NCI-H526 (cell line): ENCODE data around the gene FOXP1.

ENCODE experiments used
- DNase-seq, 2 experiments: peaks; one replicate each; lab custom pipeline; 2025; lab: John Stamatoyannopoulos, UW

Gene FOXP1

DNA sequence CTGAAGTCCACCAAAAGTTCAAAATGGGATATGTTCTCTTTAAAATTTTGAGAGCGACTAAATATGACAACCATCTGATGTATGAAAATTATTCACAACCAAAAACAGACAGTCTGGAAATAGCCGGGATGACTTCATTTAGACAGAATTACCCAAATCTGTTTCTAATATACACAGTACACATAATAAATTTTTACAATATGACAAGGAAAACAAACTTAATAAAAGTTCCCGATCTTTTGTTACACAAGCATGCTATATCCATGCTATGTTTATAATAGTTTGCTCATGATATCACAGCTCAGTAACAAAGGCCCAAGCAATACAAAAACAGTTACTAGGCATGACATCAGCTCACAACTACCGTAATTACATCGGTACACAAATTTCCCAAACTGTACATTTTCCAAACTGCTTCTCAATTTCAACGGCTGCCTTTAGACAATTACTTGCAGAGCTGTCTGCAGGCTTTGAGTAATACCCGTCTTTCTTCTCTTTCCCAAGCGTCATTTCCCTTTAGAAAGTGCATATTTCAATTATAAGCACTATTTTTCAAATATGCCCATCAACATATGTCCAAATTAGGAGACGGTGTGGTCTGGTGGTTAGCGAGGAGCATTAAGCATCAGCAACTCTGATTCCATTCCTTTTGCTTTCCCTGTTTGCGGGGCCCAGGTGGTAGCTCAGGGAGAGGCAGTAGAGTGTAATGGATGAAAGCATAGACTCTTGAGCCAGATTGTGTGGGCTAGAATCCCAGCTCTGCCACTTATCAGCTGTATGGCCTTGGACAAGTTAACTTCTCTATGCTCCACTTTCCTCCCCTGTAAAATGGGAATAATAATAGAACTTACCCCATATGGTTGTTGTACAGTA lies 481.2 kb downstream of the FOXP1 start:
- no peak for DNase-seq

DNA sequence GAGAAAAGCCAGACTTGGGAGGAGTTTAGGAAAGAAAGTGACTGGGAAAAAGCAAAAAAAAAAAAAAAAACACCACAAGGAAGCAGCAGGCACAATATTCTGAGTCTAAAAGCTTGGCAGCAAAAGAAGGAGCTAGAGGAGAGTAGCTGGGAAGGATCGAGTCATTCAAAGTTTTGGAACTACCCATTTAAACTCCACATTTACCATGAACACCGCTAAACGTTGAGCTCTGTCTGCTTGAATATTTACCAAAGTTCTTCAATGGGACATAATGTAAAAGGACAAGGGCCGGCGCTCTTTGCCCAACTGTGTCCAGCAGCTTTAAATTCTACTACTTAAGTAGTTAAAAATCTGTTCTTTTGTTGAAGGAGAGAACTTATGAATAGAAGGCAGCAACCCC lies 481.9 kb downstream of the FOXP1 start:
- DNase-seq = no peak

- DNase-seq = no peak
These were observed 482.5 kb downstream of the FOXP1 start for GRCh38 chr3:71101014-71101413.

GRCh38 chr3:71099997-71100719 lies 483.4 kb downstream of the FOXP1 start:
- DNase-seq = no peak

GRCh38 chr3:71097557-71097956 lies 486.0 kb downstream of the FOXP1 start:
- no peak for DNase-seq

DNA sequence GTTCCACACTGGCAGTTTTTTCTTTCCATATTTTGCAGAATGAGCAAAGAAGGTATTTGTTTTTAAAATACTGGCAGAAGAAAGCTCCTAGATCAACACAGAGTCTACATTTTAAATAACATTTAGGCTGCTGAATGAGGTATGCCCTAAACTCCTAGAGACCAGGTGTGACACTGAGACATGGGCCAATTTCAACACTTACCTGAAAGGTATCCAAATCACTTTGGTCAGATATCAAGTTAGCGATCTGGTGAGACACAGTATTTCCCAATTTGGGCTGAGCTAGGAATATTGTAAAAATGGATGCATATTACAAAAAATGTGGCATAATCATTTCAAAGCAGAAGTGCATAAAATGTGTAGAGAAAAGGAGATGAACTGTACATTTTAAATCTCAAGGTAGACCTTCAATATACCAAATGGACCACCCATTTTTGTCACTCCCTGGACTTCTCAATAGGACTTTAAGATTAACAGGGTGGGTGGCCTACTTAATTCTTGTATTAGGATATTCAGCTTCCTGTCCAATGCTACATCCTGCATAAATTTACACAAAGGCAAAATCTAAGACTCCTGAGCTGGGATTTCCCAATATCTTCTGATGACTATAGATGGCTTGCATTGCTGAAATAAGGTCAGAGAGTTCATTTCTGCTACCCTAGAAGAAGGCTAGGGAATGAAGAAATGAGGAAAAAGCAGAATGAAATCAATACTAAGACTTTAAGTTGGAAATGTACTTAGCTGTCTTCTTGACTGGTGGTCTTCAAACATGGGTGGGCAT lies 487.8 kb downstream of the FOXP1 start:
- no peak for DNase-seq

- no peak for DNase-seq
These were observed 488.8 kb downstream of the FOXP1 start for GRCh38 chr3:71094658-71095209.

DNA sequence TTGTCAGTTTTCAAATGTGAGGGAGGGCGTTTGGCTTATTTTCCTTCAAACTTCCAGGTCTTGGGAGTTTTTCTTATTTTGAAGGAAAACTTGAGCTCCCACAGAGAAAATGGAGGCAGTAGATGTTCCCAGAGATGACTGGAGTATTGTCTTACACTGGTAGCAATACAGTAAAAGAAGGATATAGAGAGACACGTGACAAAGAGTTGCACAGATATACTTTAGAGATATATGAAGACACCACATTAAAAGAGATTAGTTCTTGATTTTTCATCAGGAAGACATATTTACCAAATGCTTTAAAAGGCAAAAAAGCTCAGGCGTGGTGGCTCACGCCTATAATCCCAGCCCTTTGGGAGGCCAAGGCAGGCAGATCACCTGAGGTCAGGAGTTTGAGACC lies 490.9 kb downstream of the FOXP1 start:
- no peak for DNase-seq

DNA sequence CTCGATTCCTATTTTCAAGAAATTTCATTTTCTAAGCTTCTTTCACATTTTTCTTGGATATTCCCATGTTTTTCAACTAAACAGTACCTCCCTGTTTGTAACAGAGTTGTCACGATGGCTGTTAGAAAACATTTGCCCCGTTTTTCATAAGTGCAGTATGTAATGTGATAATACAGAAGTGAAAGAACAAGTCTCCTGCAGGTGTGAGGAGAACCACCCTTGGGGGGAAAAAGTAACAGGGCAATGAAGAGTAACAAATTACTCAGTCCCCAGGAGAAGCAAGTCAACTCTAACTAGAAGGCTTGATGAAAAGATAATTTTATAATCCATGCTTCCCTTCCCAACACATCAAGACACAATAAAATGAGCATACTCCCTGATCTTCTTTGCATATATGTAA lies 493.3 kb downstream of the FOXP1 start:
- no peak for DNase-seq

DNA sequence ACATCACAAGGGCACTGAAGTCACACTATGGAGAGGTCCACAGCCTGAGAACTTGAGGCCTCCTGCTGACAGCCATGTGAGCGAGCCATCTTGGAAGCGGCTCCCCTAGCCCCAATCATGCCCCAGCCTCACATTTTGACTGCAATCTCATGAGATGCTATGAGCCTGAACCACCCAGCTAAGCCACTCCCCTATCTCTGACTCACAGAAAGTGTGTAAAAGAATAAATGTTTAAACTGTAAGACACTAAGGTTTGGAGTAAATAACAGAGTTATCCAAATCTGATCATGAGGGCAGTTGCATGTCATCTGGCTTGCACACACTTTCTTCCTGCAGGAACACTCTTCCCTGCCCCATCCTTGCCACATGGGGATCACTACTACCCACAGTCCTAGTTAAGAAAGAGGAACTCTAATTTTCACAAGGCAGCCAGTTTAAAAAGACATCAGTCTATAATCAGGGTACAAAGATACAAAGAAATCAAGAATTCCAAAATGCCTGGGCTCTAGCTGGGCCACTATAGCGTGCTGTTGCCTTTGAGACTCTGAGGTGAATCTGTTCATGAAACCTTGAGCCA lies 494.2 kb downstream of the FOXP1 start:
- no peak for DNase-seq

DNA sequence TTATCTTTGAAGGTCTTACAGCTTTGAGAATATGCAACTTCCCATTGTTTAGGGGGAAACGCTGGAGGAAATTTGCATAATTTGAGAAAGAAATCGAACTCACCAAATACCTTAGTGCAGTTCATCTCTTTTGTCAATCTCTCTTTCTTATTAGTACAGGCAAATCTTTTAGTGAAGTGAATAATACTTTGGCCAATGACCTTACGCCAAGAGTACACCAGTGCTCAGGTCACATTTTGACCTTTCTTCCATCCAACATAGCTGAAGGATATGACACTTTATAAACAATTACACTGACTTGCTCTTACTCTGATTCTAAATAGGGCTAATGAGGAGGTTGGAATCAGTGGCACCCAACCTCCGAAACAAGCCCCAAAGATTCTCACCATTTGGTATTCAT lies 494.8 kb downstream of the FOXP1 start:
- DNase-seq = no peak

DNA sequence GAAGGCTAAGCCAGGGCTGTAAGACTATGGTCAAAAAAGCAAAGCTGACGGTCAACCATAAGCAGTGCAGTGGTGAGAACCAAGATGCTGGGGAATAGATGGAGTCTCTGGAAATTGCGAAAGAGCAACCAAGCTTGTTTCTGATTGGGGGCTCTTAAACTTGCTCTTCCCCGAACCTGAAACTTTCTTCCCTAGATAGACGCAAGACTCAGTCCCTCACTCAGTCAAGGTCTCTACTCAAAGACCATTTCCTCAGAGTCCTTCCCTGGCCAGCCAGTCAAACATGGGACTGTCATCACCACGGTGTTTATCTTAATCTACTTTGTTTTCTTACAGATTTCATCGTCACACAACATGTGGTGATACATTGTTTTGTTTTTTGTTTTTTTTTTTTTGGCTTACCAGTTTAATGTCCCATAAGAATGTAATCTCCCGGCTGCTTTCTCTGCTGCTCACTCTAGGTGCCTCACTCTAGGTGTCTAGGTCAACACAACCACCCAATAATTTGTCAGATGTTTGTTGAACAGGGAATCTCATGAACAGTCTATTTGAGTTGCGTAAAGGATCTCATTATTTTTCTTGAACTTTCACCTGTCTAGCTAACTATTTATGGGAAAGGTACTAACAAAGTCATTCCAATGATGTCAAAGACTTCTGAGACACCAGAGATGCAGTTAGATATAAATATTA lies 495.4 kb downstream of the FOXP1 start:
- DNase-seq = no peak

- DNase-seq = no peak
These were observed 496.1 kb downstream of the FOXP1 start for GRCh38 chr3:71087143-71088018.

GRCh38 chr3:71086777-71087142 lies 496.8 kb downstream of the FOXP1 start:
- no peak for DNase-seq

- DNase-seq = no peak
These were observed 499.8 kb downstream of the FOXP1 start for GRCh38 chr3:71083726-71084131.

GRCh38 chr3:71082833-71083232 lies 500.7 kb downstream of the FOXP1 start:
- no peak for DNase-seq

GRCh38 chr3:71080517-71081083 lies 502.9 kb downstream of the FOXP1 start:
- no peak for DNase-seq

DNA sequence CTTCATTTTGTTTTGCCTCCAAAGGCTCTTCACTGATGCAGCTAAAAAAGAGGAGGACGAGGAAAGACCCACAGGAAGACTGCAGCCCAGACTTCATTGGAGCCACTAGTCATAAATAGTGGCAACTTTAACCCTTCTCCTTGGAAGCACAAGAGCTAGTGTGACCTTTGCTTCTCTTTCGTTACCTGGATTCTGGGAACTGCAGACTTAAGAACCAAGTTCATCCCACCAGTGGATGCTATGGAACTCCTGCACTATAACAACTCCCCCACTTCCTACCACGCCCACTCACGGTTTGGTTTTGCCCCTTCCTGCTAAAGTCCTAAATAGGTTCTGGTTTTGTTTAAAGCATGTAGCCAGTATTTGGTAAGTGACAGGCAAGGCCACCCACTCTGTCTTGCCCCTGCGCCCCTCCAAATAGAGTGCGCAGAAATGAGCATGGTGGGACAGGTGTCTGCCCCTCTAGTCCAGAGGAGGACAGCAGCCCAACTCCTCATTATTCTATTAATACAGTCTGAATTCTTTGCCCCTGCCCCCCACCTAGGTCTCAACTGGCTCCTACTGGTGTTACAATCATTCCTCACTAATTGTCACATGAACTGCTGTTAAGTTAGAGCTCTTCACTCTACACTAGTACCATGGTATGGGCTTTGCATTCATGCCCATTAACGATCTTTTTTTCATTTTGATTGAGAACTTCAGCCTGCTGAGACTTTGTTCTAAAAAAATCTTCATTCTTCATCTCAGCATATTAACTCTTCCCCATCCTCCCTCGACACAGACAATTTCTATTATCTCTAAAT lies 504.6 kb downstream of the FOXP1 start:
- no peak for DNase-seq

DNA sequence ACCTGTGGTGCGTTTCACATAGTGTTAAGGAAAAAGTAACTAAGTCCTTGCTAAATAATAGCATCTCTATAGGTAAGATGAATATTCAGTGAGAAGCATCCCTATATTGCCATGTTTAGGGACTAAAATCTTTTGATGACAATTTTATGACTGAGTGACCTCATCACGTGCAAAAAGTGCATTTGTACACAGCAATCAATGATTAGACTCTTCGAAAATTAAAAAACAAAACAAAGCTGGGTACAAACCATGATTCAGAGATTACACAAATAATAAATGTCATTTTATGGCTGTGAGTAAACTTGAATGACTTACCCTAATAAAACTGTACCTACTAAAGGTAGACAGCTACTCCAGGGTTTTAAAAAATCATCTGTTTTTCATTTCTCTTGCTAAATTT lies 505.3 kb downstream of the FOXP1 start:
- DNase-seq = no peak
